Liver (tissue), 9 donors: Measurements from ENCODE around the gene GLMN. TPM values are rescaled to one million over a fixed set of nuclear protein-coding genes. Genes with fewer than 3 reads are reported as not detected.

ENCODE experiments used
- DNase-seq: peaks from one replicate; pipeline ENCODE4 v3.0.0-alpha.2; 2017; ENCODE audit warnings: low spot score
- H3K27ac ChIP-seq, 2 donors: one replicate each; pipeline ENCODE4 v1.7.0; 2013; ENCODE audit warnings: inconsistent platforms in 2 of 2, low read length in 2 of 2, control low read depth in 1 of 2, low read depth in 1 of 2, mild to moderate bottlenecking in 1 of 2
- H3K27me3 ChIP-seq, 4 donors: one replicate each; pipeline versions ENCODE4 v1.6.1 to v1.7.0; 2013; ENCODE audit warnings: low read length in 3 of 4, inconsistent platforms in 1 of 4, mild to moderate bottlenecking in 1 of 4, moderate library complexity in 1 of 4; ENCODE audit not compliant: control insufficient read depth in 4 of 4, insufficient read depth in 4 of 4
- H3K36me3 ChIP-seq, 4 donors: one replicate each; pipeline versions ENCODE4 v1.6.1 to v1.7.0; 2013; ENCODE audit warnings: low read length in 3 of 4, mild to moderate bottlenecking in 3 of 4, low read depth in 1 of 4, moderate library complexity in 1 of 4; ENCODE audit not compliant: control insufficient read depth in 4 of 4, insufficient read depth in 3 of 4
- H3K4me1 ChIP-seq, 4 donors: one replicate each; pipeline versions ENCODE4 v1.6.1 to v1.7.0; 2013; ENCODE audit warnings: low read length in 3 of 4, mild to moderate bottlenecking in 3 of 4, moderate library complexity in 1 of 4; ENCODE audit not compliant: control insufficient read depth in 4 of 4, insufficient read depth in 4 of 4
- H3K4me3 ChIP-seq, 3 donors: one replicate each; pipeline versions ENCODE4 v1.6.1 to v1.7.0; 2013; ENCODE audit warnings: low read length in 3 of 3, control low read depth in 1 of 3, low read depth in 1 of 3, mild to moderate bottlenecking in 1 of 3
- H3K9ac ChIP-seq, 2 donors: one replicate each; pipeline ENCODE4 v1.7.0; 2013; ENCODE audit warnings: low read length in 2 of 2, mild to moderate bottlenecking in 2 of 2, moderate library complexity in 2 of 2, control low read depth in 1 of 2, low read depth in 1 of 2
- H3K9me3 ChIP-seq, 4 donors: one replicate each; pipeline versions ENCODE4 v1.6.1 to v1.7.0; 2013; ENCODE audit warnings: low read length in 3 of 4; ENCODE audit not compliant: control insufficient read depth in 4 of 4
- EGR1 ChIP-seq, 2 donors: IDR thresholded peaks; 2 replicates each; pipeline ENCODE4 v1.6.1; 2016 to 2018; ENCODE audit warnings: antibody characterized with exemption in 2 of 2, low read depth in 2 of 2
- FOXA1 ChIP-seq: IDR thresholded peaks from 2 replicates; pipeline ENCODE4 v1.6.1; 2016; ENCODE audit warnings: antibody characterized with exemption
- FOXA2 ChIP-seq: IDR thresholded peaks from 2 replicates; pipeline ENCODE4 v1.6.1; 2016; ENCODE audit warnings: antibody characterized with exemption
- GABPA ChIP-seq, 2 donors: IDR thresholded peaks in 1 of 2; conservative IDR thresholded peaks in 1 of 2; 2 replicates each; pipeline ENCODE4 v1.6.1; 2016; ENCODE audit warnings: antibody characterized with exemption in 2 of 2, mild to moderate bottlenecking in 1 of 2, moderate library complexity in 1 of 2
- HNF4A ChIP-seq, 2 donors: conservative IDR thresholded peaks; 2 replicates each; pipeline ENCODE4 v1.6.1; 2016; ENCODE audit warnings: antibody characterized with exemption in 2 of 2, mild to moderate bottlenecking in 2 of 2
- HNF4G ChIP-seq: IDR thresholded peaks from 2 replicates; pipeline ENCODE4 v1.6.1; 2016; ENCODE audit warnings: antibody characterized with exemption
- JUND ChIP-seq, 2 donors: IDR thresholded peaks; 2 replicates each; pipeline ENCODE4 v1.6.1; 2016; ENCODE audit warnings: antibody characterized with exemption in 2 of 2
- NR2F2 ChIP-seq: IDR thresholded peaks from 2 replicates; pipeline ENCODE4 v1.6.1; 2016; ENCODE audit warnings: antibody characterized with exemption
- RAD21 ChIP-seq, 2 donors: IDR thresholded peaks; 2 replicates each; pipeline ENCODE4 v1.6.1; 2016; ENCODE audit warnings: antibody characterized with exemption in 2 of 2, mild to moderate bottlenecking in 2 of 2
- RXRA ChIP-seq, 2 donors: IDR thresholded peaks; 2 replicates each; pipeline ENCODE4 v1.6.1; 2017 to 2018; ENCODE audit warnings: antibody characterized with exemption in 2 of 2, mild to moderate bottlenecking in 1 of 2
- SP1 ChIP-seq: IDR thresholded peaks from 2 replicates; pipeline ENCODE4 v1.6.1; 2018; ENCODE audit warnings: antibody characterized with exemption, mild to moderate bottlenecking
- TAF1 ChIP-seq: conservative IDR thresholded peaks from 2 replicates; pipeline ENCODE4 v1.6.1; 2016; ENCODE audit warnings: antibody characterized with exemption, mild to moderate bottlenecking
- YY1 ChIP-seq: IDR thresholded peaks from 2 replicates; pipeline ENCODE4 v1.6.1; 2016; ENCODE audit warnings: antibody characterized with exemption, mild to moderate bottlenecking
- WGBS: extraction: QIAGEN DNeasy Blood & Tissue Kit; methylation state at CpG from one replicate; pipeline ENCODE4 v1.1.7; 2013; 5-methylcytosine and 5-hydroxymethylcytosine counted together
- polyA plus RNA-seq, 2 donors: library from polyadenylated mRNA; stranded (reverse) in 1 of 2; unstranded in 1 of 2; fragments of 200-250 nt in 1 of 2; fragments of >200 nt in 1 of 2; fragmentation: Nextera tagmentation in 1 of 2; extraction: Ambion mirVana in 1 of 2; gene quantifications; one replicate each; pipeline versions ENCODE4 v1.2.1 to v1.2.3, GENCODE V29; 2013 to 2015
- total RNA-seq, 2 donors: library from RNA; depleted of rRNA; stranded (reverse); fragments of >200 nt; gene quantifications; one replicate each; pipeline ENCODE4 v1.2.3, GENCODE V29; 2014
- TF ChIP-seq, protein P1 (sequence below): IDR thresholded peaks from 2 replicates; pipeline ENCODE4 v1.6.1; 2016; ENCODE audit warnings: antibody characterized with exemption, mild to moderate bottlenecking
- TF ChIP-seq, protein P2 (sequence below): IDR thresholded peaks from 2 replicates; pipeline ENCODE4 v1.6.1; 2016; ENCODE audit warnings: antibody characterized with exemption
- TF ChIP-seq, protein P3 (sequence below): IDR thresholded peaks from 2 replicates; pipeline ENCODE4 v1.6.1; 2016; ENCODE audit warnings: antibody characterized with exemption
- TF ChIP-seq, protein P4 (sequence below): IDR thresholded peaks from 2 replicates; pipeline ENCODE4 v1.6.1; 2016; ENCODE audit warnings: antibody characterized with exemption
- TF ChIP-seq, protein P5 (sequence below): fragments of 150-350 bp; IDR thresholded peaks from 2 replicates; pipeline ENCODE4 v1.5.1; 2017; ENCODE audit warnings: improper control_type of control experiment, low read depth, low read length; ENCODE audit not compliant: missing input control
- donor health status: healthy.
- donor health status: healthy.
- donor health status: healthy.
- donor health status: healthy.
- donor health status: healthy.

GLMN gene
- total and polyA plus RNA-seq, 4 donors, result 1.1 to 3.7 (median 3.2) TPM

DNA sequence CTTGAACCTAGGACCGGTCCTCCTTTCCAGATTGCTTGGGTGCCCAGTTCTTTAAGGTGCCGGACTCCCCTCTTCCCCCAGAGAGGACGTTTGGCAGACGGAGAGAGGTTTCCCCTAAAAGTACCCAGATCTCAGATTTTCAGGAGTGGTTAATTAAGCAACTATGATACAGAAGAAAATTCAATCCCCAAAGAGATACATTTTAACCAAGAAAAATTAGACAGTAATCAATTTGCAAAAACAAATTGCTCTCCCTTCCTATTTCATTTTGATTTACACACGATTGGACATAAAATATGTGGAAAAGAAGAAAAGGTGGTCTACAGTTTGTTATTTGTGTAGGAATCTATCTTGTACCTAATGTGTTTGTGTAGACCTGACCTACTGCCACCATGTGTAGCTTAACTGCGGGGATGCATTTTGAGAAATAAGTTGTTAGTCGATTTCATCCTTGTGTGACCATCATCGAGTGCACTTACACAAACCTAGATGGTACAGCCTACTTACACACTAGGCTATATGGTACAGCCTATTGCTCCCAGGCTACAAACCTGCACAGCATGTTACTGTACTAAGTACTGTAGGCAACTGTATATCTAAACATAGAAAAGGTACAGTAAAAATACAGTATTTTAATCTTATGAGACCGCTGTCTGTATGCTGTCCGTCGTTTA lies 827 bp upstream of the GLMN start:
- H3K9ac ChIP-seq, result peak overlapping the region; percentile 49 to 86
- H3K27ac ChIP-seq, result peak overlapping the region in 1 of 2 donors; percentile 94
- WGBS, result 48% methylated on average over 11 of the region's 11 CpGs
- H3K27me3 ChIP-seq, result no peaks in the 10 kb centered on the region
- TF ChIP-seq, protein P1, sequence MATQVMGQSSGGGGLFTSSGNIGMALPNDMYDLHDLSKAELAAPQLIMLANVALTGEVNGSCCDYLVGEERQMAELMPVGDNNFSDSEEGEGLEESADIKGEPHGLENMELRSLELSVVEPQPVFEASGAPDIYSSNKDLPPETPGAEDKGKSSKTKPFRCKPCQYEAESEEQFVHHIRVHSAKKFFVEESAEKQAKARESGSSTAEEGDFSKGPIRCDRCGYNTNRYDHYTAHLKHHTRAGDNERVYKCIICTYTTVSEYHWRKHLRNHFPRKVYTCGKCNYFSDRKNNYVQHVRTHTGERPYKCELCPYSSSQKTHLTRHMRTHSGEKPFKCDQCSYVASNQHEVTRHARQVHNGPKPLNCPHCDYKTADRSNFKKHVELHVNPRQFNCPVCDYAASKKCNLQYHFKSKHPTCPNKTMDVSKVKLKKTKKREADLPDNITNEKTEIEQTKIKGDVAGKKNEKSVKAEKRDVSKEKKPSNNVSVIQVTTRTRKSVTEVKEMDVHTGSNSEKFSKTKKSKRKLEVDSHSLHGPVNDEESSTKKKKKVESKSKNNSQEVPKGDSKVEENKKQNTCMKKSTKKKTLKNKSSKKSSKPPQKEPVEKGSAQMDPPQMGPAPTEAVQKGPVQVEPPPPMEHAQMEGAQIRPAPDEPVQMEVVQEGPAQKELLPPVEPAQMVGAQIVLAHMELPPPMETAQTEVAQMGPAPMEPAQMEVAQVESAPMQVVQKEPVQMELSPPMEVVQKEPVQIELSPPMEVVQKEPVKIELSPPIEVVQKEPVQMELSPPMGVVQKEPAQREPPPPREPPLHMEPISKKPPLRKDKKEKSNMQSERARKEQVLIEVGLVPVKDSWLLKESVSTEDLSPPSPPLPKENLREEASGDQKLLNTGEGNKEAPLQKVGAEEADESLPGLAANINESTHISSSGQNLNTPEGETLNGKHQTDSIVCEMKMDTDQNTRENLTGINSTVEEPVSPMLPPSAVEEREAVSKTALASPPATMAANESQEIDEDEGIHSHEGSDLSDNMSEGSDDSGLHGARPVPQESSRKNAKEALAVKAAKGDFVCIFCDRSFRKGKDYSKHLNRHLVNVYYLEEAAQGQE, result no peak
- no peak for TF ChIP-seq EGR1 (IDR thresholded peaks at IDR 0.05; ENCODE audit: low read depth in 2 of 2)
- TF ChIP-seq NR2F2, result no peak
- TF ChIP-seq RXRA (IDR thresholded peaks at IDR 0.05), result no peak
- no peak for TF ChIP-seq HNF4G
- TF ChIP-seq, protein P2, sequence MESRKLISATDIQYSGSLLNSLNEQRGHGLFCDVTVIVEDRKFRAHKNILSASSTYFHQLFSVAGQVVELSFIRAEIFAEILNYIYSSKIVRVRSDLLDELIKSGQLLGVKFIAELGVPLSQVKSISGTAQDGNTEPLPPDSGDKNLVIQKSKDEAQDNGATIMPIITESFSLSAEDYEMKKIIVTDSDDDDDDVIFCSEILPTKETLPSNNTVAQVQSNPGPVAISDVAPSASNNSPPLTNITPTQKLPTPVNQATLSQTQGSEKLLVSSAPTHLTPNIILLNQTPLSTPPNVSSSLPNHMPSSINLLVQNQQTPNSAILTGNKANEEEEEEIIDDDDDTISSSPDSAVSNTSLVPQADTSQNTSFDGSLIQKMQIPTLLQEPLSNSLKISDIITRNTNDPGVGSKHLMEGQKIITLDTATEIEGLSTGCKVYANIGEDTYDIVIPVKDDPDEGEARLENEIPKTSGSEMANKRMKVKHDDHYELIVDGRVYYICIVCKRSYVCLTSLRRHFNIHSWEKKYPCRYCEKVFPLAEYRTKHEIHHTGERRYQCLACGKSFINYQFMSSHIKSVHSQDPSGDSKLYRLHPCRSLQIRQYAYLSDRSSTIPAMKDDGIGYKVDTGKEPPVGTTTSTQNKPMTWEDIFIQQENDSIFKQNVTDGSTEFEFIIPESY, result no peak
- TF ChIP-seq, protein P3, sequence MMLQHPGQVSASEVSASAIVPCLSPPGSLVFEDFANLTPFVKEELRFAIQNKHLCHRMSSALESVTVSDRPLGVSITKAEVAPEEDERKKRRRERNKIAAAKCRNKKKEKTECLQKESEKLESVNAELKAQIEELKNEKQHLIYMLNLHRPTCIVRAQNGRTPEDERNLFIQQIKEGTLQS, result no peak
- no peak for TF ChIP-seq GABPA (IDR thresholded peaks at IDR 0.05 in 1 of 2, conservative IDR thresholded peaks at IDR 0.05 in 1 of 2)
- TF ChIP-seq SP1, result no peak
- no peak for TF ChIP-seq FOXA1
- TF ChIP-seq RAD21 (IDR thresholded peaks at IDR 0.05), result no peak
- TF ChIP-seq, protein P4, sequence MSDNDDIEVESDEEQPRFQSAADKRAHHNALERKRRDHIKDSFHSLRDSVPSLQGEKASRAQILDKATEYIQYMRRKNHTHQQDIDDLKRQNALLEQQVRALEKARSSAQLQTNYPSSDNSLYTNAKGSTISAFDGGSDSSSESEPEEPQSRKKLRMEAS, result no peak
- TF ChIP-seq, protein P5, sequence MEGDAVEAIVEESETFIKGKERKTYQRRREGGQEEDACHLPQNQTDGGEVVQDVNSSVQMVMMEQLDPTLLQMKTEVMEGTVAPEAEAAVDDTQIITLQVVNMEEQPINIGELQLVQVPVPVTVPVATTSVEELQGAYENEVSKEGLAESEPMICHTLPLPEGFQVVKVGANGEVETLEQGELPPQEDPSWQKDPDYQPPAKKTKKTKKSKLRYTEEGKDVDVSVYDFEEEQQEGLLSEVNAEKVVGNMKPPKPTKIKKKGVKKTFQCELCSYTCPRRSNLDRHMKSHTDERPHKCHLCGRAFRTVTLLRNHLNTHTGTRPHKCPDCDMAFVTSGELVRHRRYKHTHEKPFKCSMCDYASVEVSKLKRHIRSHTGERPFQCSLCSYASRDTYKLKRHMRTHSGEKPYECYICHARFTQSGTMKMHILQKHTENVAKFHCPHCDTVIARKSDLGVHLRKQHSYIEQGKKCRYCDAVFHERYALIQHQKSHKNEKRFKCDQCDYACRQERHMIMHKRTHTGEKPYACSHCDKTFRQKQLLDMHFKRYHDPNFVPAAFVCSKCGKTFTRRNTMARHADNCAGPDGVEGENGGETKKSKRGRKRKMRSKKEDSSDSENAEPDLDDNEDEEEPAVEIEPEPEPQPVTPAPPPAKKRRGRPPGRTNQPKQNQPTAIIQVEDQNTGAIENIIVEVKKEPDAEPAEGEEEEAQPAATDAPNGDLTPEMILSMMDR, result no peak
- no peak for TF ChIP-seq HNF4A (conservative IDR thresholded peaks at IDR 0.05)
- no peak for TF ChIP-seq YY1
- TF ChIP-seq FOXA2, result no peak
- no peak for TF ChIP-seq JUND (IDR thresholded peaks at IDR 0.05)
- no peak for TF ChIP-seq TAF1
- H3K4me3 ChIP-seq, result peak overlapping the region; percentile 63 to 85 (median 70)
- peaks cover 0 to 2% (median 2%) of the 10 kb centered on the region in 4 donors for H3K36me3 ChIP-seq
- no peak for DNase-seq
- peaks cover 3 to 9% (median 4%) of the 10 kb centered on the region in 4 donors for H3K4me1 ChIP-seq
- H3K9me3 ChIP-seq, result no peaks in the 10 kb centered on the region
